ENCODE data around the gene ENGASE.

DNA sequence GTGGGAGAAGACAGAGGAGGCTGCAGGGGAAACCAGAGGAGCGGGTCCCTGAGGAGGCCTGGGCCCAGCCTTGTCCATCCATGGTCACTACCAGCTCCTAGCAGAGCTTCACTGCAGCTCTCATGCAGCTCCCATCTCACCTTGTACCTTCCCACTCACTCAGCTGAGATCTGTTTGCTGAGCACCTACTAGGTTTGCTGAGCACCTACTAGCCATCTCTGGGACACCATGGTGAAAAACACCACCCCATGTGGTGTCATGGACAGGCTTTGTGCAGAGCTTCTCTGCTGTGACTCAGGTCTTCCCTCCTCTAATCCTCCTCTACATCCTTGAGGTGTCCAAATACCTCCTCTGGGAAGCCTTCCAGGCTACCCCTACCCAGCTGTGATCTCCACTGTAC is 58.6 kb downstream of the ENGASE start:
- TF ChIP-seq EZH2phosphoT487 (IDR thresholded peaks at IDR 0.05; ENCODE audit: insufficient read depth, low read depth) = no peak
- TF ChIP-seq EZH2 (IDR thresholded peaks at IDR 0.05; ENCODE audit: insufficient read depth, poor library complexity, severe bottlenecking) = no peak
